ENCODE results near the gene PRDM7. TPM values are rescaled to one million over a fixed set of nuclear protein-coding genes. Genes with fewer than 3 reads are reported as not detected.
A peak's percentile ranks its signal among the peaks of the same experiment; 100 is the strongest.

The PRDM7 gene
- total and polyA plus RNA-seq, 7 experiments from 2014 or later = not detected

DNA sequence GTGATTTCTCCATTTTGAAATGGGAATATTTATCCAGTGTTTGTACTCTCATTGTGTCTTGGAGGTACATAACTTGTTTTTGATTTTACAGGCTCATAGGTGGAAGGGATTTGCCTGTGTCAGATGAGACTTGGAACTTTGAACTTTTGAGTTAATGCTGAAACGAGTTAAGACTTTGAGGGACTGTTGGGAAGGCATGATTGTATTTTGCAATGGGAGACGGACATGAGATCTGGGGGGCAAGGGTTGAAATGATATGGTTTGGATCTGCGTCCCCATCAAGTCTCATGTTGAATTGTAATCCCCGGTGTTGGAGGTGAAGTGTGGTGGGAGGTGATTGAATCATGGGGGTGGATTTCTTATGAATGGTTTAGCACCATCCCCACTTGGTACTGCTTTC lies 21.8 kb downstream of the PRDM7 start:
- peaks cover 0 to 7% (median 0%) of the 10 kb centered on the region in 7 donors for H3K4me1 Mint-ChIP-seq
- peaks cover 0 to 15% (median 4%) of the 10 kb centered on the region in 5 donors for H3K27me3 Mint-ChIP-seq
- no peak for ATAC-seq
- no peak overlapping the region for H3K4me3 ChIP-seq (ENCODE audit: low read length)
- peaks cover 5 to 37% (median 21%) of the 10 kb centered on the region in 11 donors for H3K9me3 Mint-ChIP-seq
- no peaks in the 10 kb centered on the region for H3K27me3 ChIP-seq (ENCODE audit: control insufficient read depth in 2 of 2, insufficient read depth in 2 of 2, low read length in 2 of 2)
- H3K36me3 ChIP-seq (ENCODE audit: control insufficient read depth in 2 of 3, insufficient read depth in 3 of 3, low read length in 3 of 3) = no peaks in the 10 kb centered on the region
- ChIA-PET CTCF (no interaction called here), POLR2A (no interaction called here)
- intact Hi-C loops (cut with micrococcal nuclease) = no loop called here
- H3K27ac Mint-ChIP-seq = no peak overlapping the region
- DNase-seq = no peak
- H3K27ac ChIP-seq (ENCODE audit: low read depth, low read length) = no peak overlapping the region
- H3K4me3 Mint-ChIP-seq = no peak overlapping the region
- H3K4me1 ChIP-seq (ENCODE audit: control insufficient read depth in 2 of 2, insufficient read depth in 2 of 2, low read length in 2 of 2) = no peaks in the 10 kb centered on the region
- H3K36me3 Mint-ChIP-seq = peaks cover 4 to 17% (median 7%) of the 10 kb centered on the region in 5 donors
- peaks cover 0 to 14% (median 4%) of the 10 kb centered on the region in 3 experiments for H3K9me3 ChIP-seq (ENCODE audit: control insufficient read depth in 2 of 3, low read length in 3 of 3)

- H3K27ac ChIP-seq (ENCODE audit: low read depth, low read length) = no peak overlapping the region
- Mint-ChIP-seq H3K27ac (no peak overlapping the region), H3K4me1 (peaks cover 0 to 7% (median 0%) of the 10 kb centered on the region in 7 donors), H3K4me3 (no peak overlapping the region), H3K9me3 (peaks cover 5 to 37% (median 21%) of the 10 kb centered on the region in 11 donors), H3K27me3 (peaks cover 0 to 12% (median 2%) of the 10 kb centered on the region in 5 donors), H3K36me3 (peaks cover 4 to 17% (median 7%) of the 10 kb centered on the region in 5 donors)
- no peak for ATAC-seq
- peaks cover 0 to 14% (median 4%) of the 10 kb centered on the region in 3 experiments for H3K9me3 ChIP-seq (ENCODE audit: control insufficient read depth in 2 of 3, low read length in 3 of 3)
- H3K27me3 ChIP-seq (ENCODE audit: control insufficient read depth in 2 of 2, insufficient read depth in 2 of 2, low read length in 2 of 2) = no peaks in the 10 kb centered on the region
- no peaks in the 10 kb centered on the region for H3K36me3 ChIP-seq (ENCODE audit: control insufficient read depth in 2 of 3, insufficient read depth in 3 of 3, low read length in 3 of 3)
- ChIA-PET CTCF (no interaction called here), POLR2A (no interaction called here)
- no peaks in the 10 kb centered on the region for H3K4me1 ChIP-seq (ENCODE audit: control insufficient read depth in 2 of 2, insufficient read depth in 2 of 2, low read length in 2 of 2)
- no peak overlapping the region for H3K4me3 ChIP-seq (ENCODE audit: low read length)
- DNase-seq = no peak
- intact Hi-C loops (cut with micrococcal nuclease) = no loop called here
Measured at GRCh38 chr16:90054554-90054953, 22.6 kb downstream of the PRDM7 start.

GRCh38 chr16:90053902-90054500 lies 23.1 kb downstream of the PRDM7 start:
- Mint-ChIP-seq H3K4me3 (no peak overlapping the region), H3K27me3 (peaks cover 0 to 10% (median 4%) of the 10 kb centered on the region in 5 donors), H3K36me3 (peaks cover 4 to 17% (median 7%) of the 10 kb centered on the region in 5 donors), H3K9me3 (peaks cover 5 to 37% (median 21%) of the 10 kb centered on the region in 11 donors), H3K4me1 (peaks cover 0 to 7% (median 0%) of the 10 kb centered on the region in 7 donors), H3K27ac (no peak overlapping the region)
- DNase-seq (no peak), ATAC-seq (no peak)
- CTCF ChIA-PET = no interaction called here
- Histone ChIP-seq H3K27ac (ENCODE audit: low read depth, low read length) (no peak overlapping the region), H3K27me3 (ENCODE audit: control insufficient read depth in 2 of 2, insufficient read depth in 2 of 2, low read length in 2 of 2) (no peaks in the 10 kb centered on the region), H3K4me3 (ENCODE audit: low read length) (no peak overlapping the region), H3K36me3 (ENCODE audit: control insufficient read depth in 2 of 3, insufficient read depth in 3 of 3, low read length in 3 of 3) (no peaks in the 10 kb centered on the region), H3K4me1 (ENCODE audit: control insufficient read depth in 2 of 2, insufficient read depth in 2 of 2, low read length in 2 of 2) (no peaks in the 10 kb centered on the region), H3K9me3 (ENCODE audit: control insufficient read depth in 2 of 3, low read length in 3 of 3) (peaks cover 0 to 14% (median 4%) of the 10 kb centered on the region in 3 experiments)
- intact Hi-C loops (cut with micrococcal nuclease) = no loop called here
- POLR2A ChIA-PET = no interaction called here

DNA sequence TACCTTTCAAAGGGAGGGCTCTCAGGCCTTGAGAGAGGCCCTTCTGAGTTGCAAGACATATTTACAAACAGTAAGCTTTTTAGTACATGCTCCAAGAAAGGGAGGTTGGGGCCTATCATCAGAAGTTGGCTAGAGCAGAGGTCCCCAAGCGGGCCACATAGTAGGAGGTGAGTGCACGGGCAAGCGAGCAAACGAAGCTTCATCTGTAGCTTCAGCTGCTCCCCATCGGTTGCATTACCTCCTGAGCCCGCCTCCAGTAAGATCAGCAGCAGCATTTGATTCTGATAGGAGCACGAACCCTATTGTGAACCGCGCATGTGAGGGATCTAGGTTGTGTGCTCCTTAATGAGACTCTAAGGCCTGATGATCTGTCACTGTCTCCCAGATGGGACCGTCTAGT lies 26.2 kb downstream of the PRDM7 start:
- intact Hi-C loops (cut with micrococcal nuclease) = no loop called here
- CTCF ChIA-PET = no interaction called here
- no peak for ATAC-seq

GRCh38 chr16:90048737-90049330 lies 28.3 kb downstream of the PRDM7 start:
- Histone ChIP-seq H3K27me3 (ENCODE audit: control insufficient read depth in 2 of 2, insufficient read depth in 2 of 2, low read length in 2 of 2) (peaks cover 0 to 8% of the 10 kb centered on the region in 2 donors), H3K9me3 (ENCODE audit: control insufficient read depth in 2 of 3, low read length in 3 of 3) (no peaks in the 10 kb centered on the region), H3K4me1 (ENCODE audit: control insufficient read depth in 2 of 2, insufficient read depth in 2 of 2, low read length in 2 of 2) (peaks cover 9 to 10% of the 10 kb centered on the region in 2 donors), H3K4me3 (ENCODE audit: low read length) (no peak overlapping the region), H3K36me3 (ENCODE audit: control insufficient read depth in 2 of 3, insufficient read depth in 3 of 3, low read length in 3 of 3) (no peaks in the 10 kb centered on the region), H3K27ac (ENCODE audit: low read depth, low read length) (no peak overlapping the region)
- Mint-ChIP-seq H3K27me3 (peaks cover 3 to 27% (median 12%) of the 10 kb centered on the region in 5 donors), H3K4me1 (peaks cover 0 to 19% (median 8%) of the 10 kb centered on the region in 7 donors), H3K27ac (peak overlapping the region in 5 of 9 donors; percentile 32 to 90 (median 66)), H3K9me3 (peaks cover 2 to 16% (median 8%) of the 10 kb centered on the region in 11 donors), H3K4me3 (peak overlapping the region in 8 of 10 donors; percentile 42 to 71 (median 60)), H3K36me3 (peaks cover 2 to 9% (median 2%) of the 10 kb centered on the region in 5 donors)
- ChIA-PET POLR2A (interaction anchor here (0.6 kb wide), 1 partner anchor 400 kb away, joined by 3 read pairs; no protein-coding TSS in a partner anchor), CTCF (no interaction called here)
- intact Hi-C loops (cut with micrococcal nuclease) = loop anchor here in 1 of 2 donors (2.0 kb wide), 1 partner anchor 28 kb away; the partner anchor contains the start of gene PRDM7
- no peak for DNase-seq
- ATAC-seq = no peak

More for the DNA sequence above, 26.2 kb downstream of the PRDM7 start:
- Mint-ChIP-seq H3K4me3 (no peak overlapping the region), H3K4me1 (peaks cover 0 to 19% (median 8%) of the 10 kb centered on the region in 7 donors), H3K36me3 (peaks cover 4 to 17% (median 7%) of the 10 kb centered on the region in 5 donors), H3K9me3 (peaks cover 5 to 37% (median 21%) of the 10 kb centered on the region in 11 donors), H3K27ac (no peak overlapping the region), H3K27me3 (peaks cover 3 to 19% (median 8%) of the 10 kb centered on the region in 5 donors)
- Histone ChIP-seq H3K27me3 (ENCODE audit: control insufficient read depth in 2 of 2, insufficient read depth in 2 of 2, low read length in 2 of 2) (peaks cover 0 to 8% of the 10 kb centered on the region in 2 donors), H3K4me1 (ENCODE audit: control insufficient read depth in 2 of 2, insufficient read depth in 2 of 2, low read length in 2 of 2) (peaks cover 9 to 10% of the 10 kb centered on the region in 2 donors), H3K27ac (ENCODE audit: low read depth, low read length) (no peak overlapping the region), H3K9me3 (ENCODE audit: control insufficient read depth in 2 of 3, low read length in 3 of 3) (peaks cover 0 to 14% (median 4%) of the 10 kb centered on the region in 3 experiments), H3K36me3 (ENCODE audit: control insufficient read depth in 2 of 3, insufficient read depth in 3 of 3, low read length in 3 of 3) (no peaks in the 10 kb centered on the region), H3K4me3 (ENCODE audit: low read length) (no peak overlapping the region)
- POLR2A ChIA-PET = no interaction called here
- DNase-seq = no peak

GRCh38 chr16:90048347-90048722 lies 28.8 kb downstream of the PRDM7 start:
- intact Hi-C loops (cut with micrococcal nuclease) = loop anchor here in 1 of 2 donors (2.0 kb wide), 1 partner anchor 28 kb away; the partner anchor contains the start of gene PRDM7
- Mint-ChIP-seq H3K27ac (peak overlapping the region in 8 of 9 donors; percentile 12 to 90 (median 56)), H3K4me1 (peaks cover 0 to 19% (median 8%) of the 10 kb centered on the region in 7 donors), H3K9me3 (peaks cover 0 to 11% (median 5%) of the 10 kb centered on the region in 11 donors), H3K36me3 (peaks cover 0 to 9% (median 0%) of the 10 kb centered on the region in 5 donors), H3K4me3 (peak overlapping the region; percentile 19 to 71 (median 59)), H3K27me3 (peaks cover 3 to 27% (median 12%) of the 10 kb centered on the region in 5 donors)
- ChIA-PET CTCF (no interaction called here), POLR2A (interaction anchor here (0.6 kb wide), 1 partner anchor 400 kb away, joined by 3 read pairs; no protein-coding TSS in a partner anchor)
- H3K4me1 ChIP-seq (ENCODE audit: control insufficient read depth in 2 of 2, insufficient read depth in 2 of 2, low read length in 2 of 2) = peaks cover 9 to 10% of the 10 kb centered on the region in 2 donors
- no peaks in the 10 kb centered on the region for H3K36me3 ChIP-seq (ENCODE audit: control insufficient read depth in 2 of 3, insufficient read depth in 3 of 3, low read length in 3 of 3)
- no peak for ATAC-seq
- DNase-seq = peak in 2 of 9 donors; percentile 3 to 9
- no peak overlapping the region for H3K27ac ChIP-seq (ENCODE audit: low read depth, low read length)
- H3K9me3 ChIP-seq (ENCODE audit: control insufficient read depth in 2 of 3, low read length in 3 of 3) = no peaks in the 10 kb centered on the region
- H3K27me3 ChIP-seq (ENCODE audit: control insufficient read depth in 2 of 2, insufficient read depth in 2 of 2, low read length in 2 of 2) = peaks cover 0 to 8% of the 10 kb centered on the region in 2 donors
- no peak overlapping the region for H3K4me3 ChIP-seq (ENCODE audit: low read length)
